Hepatocyte (in vitro differentiated cells): ENCODE results near the gene MSH3.

ENCODE experiments used
- EZH2 ChIP-seq: fragments of 200-600 bp; sonication (generic); IDR thresholded peaks from 2 replicates; pipeline ENCODE4 v1.6.1; 2016; ENCODE audit warnings: antibody characterized with exemption, mild to moderate bottlenecking, borderline replicate concordance
- TF ChIP-seq, protein P1 (sequence below): fragments of 200-600 bp; sonication (generic); IDR thresholded peaks from 2 replicates; pipeline ENCODE4 v1.5.1; 2016; ENCODE audit warnings: antibody characterized with exemption, mild to moderate bottlenecking; ENCODE audit not compliant: poor library complexity

DNA sequence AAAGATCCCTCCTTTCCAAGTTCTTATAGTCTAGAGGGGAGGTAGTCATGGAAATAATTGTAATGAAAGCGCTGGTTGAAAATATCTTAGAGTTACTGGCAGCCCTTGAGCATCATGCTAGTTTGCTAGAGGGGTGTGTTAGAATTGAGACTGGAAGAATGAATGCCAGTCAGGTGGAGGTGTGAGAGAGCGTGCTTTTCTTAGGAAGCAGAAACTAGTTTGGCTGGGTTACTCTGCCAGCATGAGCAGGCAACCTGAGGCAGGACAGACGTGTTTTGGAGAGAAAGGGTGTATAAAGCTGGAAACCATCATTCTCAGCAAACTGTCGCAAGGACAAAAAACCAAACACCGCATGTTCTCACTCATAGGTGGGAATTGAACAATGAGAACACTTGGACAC, 43.9 kb downstream of the MSH3 start:
- TF ChIP-seq, protein P1, sequence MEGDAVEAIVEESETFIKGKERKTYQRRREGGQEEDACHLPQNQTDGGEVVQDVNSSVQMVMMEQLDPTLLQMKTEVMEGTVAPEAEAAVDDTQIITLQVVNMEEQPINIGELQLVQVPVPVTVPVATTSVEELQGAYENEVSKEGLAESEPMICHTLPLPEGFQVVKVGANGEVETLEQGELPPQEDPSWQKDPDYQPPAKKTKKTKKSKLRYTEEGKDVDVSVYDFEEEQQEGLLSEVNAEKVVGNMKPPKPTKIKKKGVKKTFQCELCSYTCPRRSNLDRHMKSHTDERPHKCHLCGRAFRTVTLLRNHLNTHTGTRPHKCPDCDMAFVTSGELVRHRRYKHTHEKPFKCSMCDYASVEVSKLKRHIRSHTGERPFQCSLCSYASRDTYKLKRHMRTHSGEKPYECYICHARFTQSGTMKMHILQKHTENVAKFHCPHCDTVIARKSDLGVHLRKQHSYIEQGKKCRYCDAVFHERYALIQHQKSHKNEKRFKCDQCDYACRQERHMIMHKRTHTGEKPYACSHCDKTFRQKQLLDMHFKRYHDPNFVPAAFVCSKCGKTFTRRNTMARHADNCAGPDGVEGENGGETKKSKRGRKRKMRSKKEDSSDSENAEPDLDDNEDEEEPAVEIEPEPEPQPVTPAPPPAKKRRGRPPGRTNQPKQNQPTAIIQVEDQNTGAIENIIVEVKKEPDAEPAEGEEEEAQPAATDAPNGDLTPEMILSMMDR: no peak
- TF ChIP-seq EZH2: no peak
